ENCODE data around the gene RASAL3. TPM values are rescaled to one million over a fixed set of nuclear protein-coding genes. Genes with fewer than 3 reads are reported as not detected.

The RASAL3 gene
- total RNA-seq, 2 donors from 2014 or later = 1.7 to 2.5 TPM

GRCh38 chr19:15445807-15446376, 18.5 kb downstream of the RASAL3 start:
- no peaks in the 10 kb centered on the region for H3K36me3 ChIP-seq
- intact Hi-C loops (cut with DNase I) = no loop called here
- H3K9ac ChIP-seq (ENCODE audit: low read depth in 2 of 2, low read length in 2 of 2) = no peak overlapping the region
- no peak overlapping the region for H3K27ac ChIP-seq
- TF ChIP-seq CTCF (IDR thresholded peaks at IDR 0.05) = no peak
- H3K9me3 ChIP-seq = no peaks in the 10 kb centered on the region
- H3K4me1 ChIP-seq = no peaks in the 10 kb centered on the region
- no peak for DNase-seq
- H3K4me3 ChIP-seq = no peak overlapping the region
- no peaks in the 10 kb centered on the region for H3K27me3 ChIP-seq

GRCh38 chr19:15445227-15445605, 19.1 kb downstream of the RASAL3 start:
- H3K27ac ChIP-seq = no peak overlapping the region
- no peak overlapping the region for H3K9ac ChIP-seq (ENCODE audit: low read depth in 2 of 2, low read length in 2 of 2)
- H3K9me3 ChIP-seq = no peaks in the 10 kb centered on the region
- no peak for TF ChIP-seq CTCF (IDR thresholded peaks at IDR 0.05)
- no peaks in the 10 kb centered on the region for H3K4me1 ChIP-seq
- no peaks in the 10 kb centered on the region for H3K36me3 ChIP-seq
- no peak for DNase-seq
- no peak overlapping the region for H3K4me3 ChIP-seq
- H3K27me3 ChIP-seq = no peaks in the 10 kb centered on the region
- intact Hi-C loops (cut with DNase I) = no loop called here

GRCh38 chr19:15444505-15445226, 19.7 kb downstream of the RASAL3 start:
- DNase-seq = no peak
- no peaks in the 10 kb centered on the region for H3K4me1 ChIP-seq
- H3K4me3 ChIP-seq = no peak overlapping the region
- intact Hi-C loops (cut with DNase I) = no loop called here
- no peak for TF ChIP-seq CTCF (IDR thresholded peaks at IDR 0.05)
- H3K27me3 ChIP-seq = no peaks in the 10 kb centered on the region
- no peak overlapping the region for H3K9ac ChIP-seq (ENCODE audit: low read depth in 2 of 2, low read length in 2 of 2)
- no peaks in the 10 kb centered on the region for H3K36me3 ChIP-seq
- no peak overlapping the region for H3K27ac ChIP-seq
- no peaks in the 10 kb centered on the region for H3K9me3 ChIP-seq

- DNase-seq = no peak
- TF ChIP-seq CTCF (IDR thresholded peaks at IDR 0.05) = no peak
- Histone ChIP-seq H3K36me3 (no peaks in the 10 kb centered on the region), H3K9ac (ENCODE audit: low read depth in 2 of 2, low read length in 2 of 2) (no peak overlapping the region), H3K4me1 (no peaks in the 10 kb centered on the region), H3K27me3 (no peaks in the 10 kb centered on the region), H3K9me3 (no peaks in the 10 kb centered on the region), H3K27ac (no peak overlapping the region), H3K4me3 (no peak overlapping the region)
- intact Hi-C loops (cut with DNase I) = no loop called here
Observed at GRCh38 chr19:15443838-15444237, 20.5 kb downstream of the RASAL3 start.

- no peak for TF ChIP-seq CTCF (IDR thresholded peaks at IDR 0.05)
- Histone ChIP-seq H3K27ac (no peak overlapping the region), H3K9ac (ENCODE audit: low read depth in 2 of 2, low read length in 2 of 2) (no peak overlapping the region), H3K4me3 (no peak overlapping the region), H3K36me3 (no peaks in the 10 kb centered on the region), H3K4me1 (no peaks in the 10 kb centered on the region), H3K9me3 (no peaks in the 10 kb centered on the region), H3K27me3 (no peaks in the 10 kb centered on the region)
- DNase-seq = no peak
- intact Hi-C loops (cut with DNase I) = no loop called here
Observed at GRCh38 chr19:15443325-15443724, 21.0 kb downstream of the RASAL3 start.

Data from colonic mucosa (tissue), 4 donors.